NCI-H1092 treated with DMSO at 0.1 percent for 48 hours (cell line): ENCODE data around the gene GLT6D1.
"Not testable (repeated sequence)": the region's sequence is repeated elsewhere in the genome, so short reads cannot be mapped to it uniquely, and the experiment has no call there.

ENCODE experiments used
- DNase-seq: peaks from one replicate; lab custom pipeline; 2025; lab: John Stamatoyannopoulos, UW

Gene GLT6D1

DNA sequence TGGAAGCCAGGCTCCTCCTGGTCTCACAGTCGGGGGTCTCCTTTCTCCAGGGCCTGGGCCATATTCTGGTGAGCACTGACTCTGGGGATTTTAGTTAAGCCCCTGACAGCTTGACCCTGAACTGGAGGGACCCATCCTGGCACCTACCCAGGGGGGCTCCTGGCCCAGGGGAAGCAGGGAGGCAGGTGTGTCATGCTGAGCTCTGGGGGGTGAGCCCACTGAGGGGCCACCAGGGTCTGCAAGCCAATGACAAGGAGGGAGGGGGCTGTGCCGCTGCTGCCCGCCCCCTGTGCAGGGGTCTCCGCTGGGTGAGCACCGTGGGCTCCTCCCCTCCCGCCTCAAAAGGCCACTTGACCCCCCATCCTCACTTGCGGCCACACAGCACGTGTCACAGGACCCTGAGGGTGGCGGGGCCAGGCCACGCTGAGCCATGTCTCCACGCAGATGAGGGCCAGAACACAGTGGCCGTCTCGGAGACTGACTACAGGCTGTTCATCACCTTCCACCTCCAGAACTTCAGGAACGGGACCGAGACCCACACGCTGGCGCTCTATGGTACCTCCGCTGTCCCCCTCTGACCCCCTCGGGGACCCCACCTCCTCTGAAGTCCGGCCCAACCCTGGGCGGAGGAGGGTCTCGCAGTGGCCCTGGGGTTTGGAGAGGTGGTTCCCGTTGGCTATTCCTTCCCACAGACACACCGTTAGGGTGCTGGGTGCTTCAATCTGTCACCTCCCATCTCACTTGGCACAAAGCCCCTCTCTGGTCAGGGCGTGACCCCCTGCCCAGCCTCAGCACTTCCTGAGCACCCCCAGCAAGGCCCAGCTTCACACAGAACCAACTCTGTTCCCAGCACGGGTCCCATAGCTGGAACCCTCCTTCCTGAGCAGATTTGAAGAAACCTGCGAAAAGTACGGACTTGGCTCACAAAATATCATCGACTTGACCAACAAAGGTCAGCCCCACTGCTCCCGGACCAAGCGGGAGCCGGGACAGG, 25.8 kb upstream of the GLT6D1 start:
- DNase-seq: no peak

DNA sequence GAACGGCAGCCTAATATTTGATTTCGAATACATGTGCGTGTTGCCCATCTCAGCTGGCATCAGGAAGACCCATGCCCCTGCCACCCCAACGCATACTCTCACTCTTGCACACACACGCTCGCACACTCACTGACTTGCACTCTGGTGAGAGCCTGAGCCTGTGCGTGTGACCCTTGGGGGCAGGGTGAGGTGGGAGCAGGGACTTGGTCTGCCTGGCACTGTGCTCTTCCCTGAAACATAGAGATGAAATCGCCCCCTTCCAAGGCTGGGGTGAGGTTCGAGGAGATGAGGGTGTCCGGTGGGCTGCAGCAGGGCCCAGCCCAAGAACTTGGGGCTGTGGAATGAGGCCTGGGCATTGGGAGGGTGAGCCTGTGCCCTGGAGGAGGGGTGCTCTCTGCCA, 24.9 kb upstream of the GLT6D1 start:
- DNase-seq: no peak

DNA sequence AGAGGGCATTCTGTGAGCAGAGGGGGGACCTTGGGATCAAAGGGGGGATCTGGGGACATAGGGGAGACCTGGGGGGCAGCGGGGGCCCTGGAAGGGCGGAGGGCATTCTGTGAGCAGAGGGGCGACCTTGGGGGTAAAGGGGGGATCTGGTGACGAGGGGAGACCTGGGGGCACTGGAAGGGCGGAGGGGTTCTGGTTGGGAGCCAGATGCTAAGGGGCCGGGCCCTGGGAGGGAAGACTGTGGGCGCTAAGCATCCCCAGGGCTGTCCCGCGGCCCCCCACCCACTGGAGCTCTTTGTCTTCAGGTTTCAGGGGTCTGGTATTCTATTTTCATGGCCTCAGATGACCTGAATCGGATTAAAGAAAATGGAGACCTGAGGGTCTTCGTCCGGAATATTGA, 24.5 kb upstream of the GLT6D1 start:
- no peak for DNase-seq

DNA sequence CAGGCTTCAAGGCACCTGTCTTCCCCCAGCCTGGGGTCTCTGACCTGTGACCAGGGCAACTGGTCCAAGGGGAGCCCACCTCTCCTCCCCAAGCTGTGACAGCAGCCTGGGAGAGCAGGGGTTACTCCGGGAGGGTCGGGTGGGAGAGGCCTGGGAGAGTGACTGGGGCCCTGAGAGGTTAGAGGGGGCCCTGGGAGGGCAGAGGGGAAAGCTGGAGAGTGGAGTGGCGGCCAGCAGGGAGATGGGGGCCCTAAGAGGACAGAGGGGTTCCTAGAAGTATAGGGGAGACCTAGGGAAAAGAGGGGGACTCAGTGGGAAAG, 24.1 kb upstream of the GLT6D1 start:
- no peak for DNase-seq

DNA sequence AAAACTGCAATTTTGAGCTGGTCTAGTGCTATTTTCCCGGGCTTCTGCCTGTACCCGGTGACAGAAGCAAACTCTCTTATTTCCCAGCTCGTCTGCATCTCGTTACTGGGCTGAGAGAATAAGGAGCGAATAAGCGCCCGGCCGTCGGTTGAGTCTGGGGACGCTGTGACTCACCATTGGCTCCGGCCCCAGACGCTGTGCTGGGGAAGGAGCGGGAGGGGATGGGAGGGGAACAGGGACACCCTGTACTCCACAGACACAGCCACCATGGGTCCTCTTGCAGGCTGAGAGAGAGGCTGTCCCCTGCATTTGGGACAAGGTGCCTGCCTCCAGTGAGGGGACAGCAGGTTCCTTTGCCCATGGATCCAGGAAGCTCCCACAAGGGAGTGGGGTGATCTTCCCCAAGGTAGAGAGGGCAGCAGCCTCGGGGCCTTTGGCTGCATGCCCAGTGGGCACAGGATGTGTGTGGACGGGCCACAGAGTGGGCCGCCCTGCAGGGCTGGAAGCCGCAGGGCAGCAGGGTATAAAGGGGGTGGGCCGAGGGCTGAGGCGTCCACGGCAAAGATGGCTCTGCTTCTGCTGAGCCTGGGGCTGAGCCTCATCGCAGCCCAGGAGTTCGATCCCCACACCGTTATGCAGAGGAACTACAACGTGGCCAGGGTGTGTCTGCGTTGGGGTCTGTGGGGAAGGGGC, 23.6 kb upstream of the GLT6D1 start, which contains the start of gene LCN9:
LCN9 (plus strand) TSS at position 552 of the 693 bp plus-strand sequence; CDS start at position 565, 13 bp downstream.
- DNase-seq: no peak

DNA sequence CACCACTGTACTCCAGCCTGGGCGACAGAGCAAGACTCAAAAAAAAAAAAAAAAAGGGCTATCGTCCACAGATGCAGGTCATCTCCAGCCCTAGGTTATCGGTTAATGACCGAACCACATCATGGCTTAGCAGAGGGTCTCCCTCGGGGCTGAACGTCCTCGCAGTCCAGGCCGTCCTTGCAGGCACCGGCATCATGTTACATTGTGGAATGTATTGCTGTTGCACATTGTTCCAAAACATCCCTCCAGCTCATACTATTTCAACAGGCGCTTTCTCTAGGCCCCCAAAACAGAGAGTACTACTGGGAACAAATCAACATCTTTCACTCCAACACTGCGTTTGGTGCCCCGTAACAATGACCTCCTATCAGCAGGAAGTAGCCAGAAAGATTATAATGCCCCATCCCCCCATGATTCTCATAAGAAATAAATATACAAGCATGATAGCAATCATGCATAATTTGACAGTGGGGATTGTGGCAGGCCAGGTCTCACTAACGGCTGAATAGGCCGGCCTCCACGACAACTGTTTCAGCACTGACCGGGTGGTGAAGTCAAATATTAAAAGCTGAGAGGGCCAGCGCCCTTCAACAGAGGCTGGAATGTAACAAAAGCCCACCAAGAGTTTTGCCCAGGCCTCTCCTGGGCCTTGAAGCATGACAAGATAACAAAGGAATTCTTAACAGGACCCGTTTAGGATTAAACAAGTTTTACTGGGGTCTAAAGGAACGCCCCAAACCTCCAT, 22.6 kb upstream of the GLT6D1 start:
- no peak for DNase-seq

DNA sequence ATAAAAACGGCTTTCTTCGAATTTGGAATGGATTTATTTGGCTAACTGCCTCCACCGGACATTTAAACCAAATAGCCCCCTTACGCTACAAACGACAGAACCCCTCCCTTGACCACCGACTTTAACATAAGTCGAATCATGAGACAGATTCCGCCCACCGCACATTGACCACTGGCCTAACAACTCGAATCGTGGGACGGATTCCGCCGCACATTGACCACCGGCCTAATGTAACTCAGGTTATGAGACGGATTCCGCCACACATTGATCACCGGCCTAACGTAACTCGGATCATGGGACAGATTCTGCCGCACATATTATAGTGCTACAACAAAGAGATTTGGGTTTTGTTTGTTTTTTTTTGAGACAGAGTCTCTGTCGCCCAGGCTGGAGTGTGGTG, 21.1 kb upstream of the GLT6D1 start:
- DNase-seq: no peak

DNA sequence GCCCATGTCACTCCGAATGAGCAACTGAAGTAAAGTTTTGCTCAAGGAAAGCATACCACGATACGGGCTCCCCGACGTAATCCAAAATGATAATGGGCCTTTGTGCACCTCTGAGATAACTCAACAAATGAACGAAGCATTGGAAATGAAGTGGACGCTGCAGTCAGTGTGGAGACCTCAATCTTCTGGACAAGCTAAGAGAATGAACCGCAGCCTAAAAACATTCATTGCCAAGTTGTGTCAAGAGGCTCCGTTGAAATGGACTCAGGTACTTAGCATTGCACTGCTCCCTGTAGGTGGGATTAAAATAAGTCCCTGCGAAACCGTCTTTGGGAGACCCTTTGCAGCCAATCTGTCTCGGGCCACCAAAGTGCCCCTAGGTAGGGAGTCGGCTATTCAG, 19.9 kb upstream of the GLT6D1 start:
- DNase-seq: no peak

DNA sequence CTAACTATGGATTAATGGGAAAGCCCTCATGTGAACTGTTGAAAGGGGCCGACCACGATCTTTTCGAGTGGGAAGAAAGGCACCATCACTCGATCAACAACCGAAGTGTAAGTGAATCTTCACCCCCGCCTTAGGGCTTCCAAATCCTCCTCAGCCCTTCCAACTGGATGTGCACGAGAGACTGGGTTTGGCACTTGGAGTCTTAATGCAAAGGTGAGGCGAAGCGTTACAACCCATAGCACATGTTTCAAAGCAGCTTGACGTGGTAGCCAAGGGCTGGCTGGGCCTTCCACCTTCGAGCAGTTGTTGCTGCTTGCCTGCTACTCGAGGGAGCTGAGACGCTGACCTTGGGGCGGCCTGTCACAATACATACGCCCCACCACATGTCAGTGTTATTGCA, 18.1 kb upstream of the GLT6D1 start:
- no peak for DNase-seq

DNA sequence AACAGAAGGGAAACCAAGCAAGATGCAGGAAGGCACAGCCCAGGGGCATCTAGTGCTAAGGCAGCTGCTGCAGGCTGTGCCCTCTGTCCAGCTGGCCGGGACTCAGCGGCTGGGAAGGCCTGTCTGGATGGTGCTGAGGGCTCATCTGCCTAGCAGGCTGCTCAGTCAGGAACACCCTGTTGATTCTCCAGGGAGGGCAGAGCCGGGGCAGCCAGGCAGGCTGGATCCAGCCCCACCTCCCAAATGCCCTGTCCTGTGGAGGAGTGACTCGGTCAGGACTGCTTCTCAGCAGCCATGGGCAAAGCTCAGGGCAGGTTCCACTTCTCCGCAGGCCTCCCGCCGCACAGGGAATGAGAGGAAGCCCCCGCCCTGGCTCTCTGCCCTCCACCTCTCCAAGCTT, 16.0 kb upstream of the GLT6D1 start:
- no peak for DNase-seq

DNA sequence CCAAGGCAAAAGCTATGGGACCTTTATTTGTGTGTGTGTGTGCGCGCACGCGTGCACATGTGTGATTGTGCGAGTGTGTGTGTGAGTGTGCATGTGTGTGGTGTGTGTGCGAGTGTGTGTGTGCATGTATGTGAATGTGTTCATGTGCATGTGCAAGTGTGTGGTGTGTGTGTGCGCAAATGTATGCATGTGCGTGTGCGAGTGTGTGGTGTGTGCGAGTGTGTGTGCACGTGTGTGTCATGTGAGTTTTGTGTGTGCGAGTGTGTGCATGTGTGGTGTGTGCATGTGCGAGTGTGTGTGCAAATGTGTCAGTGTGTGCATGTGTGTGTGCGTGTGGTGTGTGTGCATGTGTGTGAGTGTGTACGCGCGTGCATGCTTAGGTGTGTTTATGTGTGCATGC, 11.1 kb upstream of the GLT6D1 start:
- DNase-seq: no peak

DNA sequence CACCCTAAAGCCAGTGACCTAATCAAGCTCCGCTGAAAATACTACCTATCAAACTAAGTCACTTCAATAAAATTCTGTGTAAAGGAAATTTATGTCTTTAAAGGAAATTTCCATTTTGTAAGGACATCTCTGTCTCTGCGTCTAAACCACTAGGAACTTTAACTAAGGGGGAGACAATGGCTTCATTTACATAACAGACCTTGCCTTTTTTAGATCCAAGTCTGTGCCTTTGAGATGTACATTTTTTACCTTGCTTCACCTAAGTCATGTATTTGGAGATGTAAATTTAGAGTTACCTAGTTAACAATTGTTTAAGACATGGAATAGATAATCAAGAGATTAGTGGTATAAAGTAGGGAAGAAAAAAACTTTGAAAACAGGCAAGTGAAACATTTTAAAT, 10.2 kb upstream of the GLT6D1 start:
- no peak for DNase-seq

DNA sequence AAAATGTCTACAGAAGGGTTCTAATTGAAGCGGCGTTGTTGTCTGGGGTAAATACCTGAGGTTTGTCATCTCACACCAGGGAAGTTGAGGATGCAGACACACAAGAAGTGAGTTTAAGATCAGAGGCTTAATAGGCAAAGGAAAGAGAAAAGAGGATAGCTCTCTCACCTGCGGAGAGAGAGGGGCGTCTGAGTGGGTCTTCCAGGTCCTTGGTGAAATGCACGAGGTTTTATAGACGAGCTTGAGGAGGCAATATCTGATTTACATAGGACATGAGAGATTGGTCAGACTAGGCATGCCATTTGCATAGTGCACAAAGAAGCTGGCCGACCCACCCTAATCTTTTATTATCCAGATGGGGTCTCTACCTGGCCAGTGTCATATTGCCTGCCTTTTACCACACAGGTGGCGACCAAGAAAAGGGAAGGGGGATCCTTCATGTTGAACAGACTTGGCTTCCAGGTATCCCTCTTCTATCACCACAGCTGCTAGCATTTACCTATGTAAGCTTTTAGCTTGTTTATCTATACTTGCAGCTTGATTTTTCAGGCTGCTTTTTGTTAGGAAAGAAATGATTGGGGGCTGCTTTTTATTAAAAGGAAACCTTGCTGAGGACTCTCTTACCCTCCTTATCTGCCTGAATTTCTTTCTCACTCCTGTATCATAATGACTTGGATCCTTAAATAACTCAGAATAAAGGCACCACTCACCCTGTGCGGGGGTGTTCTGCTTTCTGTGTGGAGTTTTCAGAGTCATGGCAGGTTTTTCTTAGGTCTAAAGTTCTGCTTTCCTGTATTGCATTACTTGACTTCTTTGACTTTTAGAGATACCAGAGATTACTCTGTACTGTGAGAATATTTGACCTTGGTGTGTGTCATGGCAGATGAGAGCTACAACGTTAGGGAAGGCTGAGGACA, 9.4 kb upstream of the GLT6D1 start:
- no peak for DNase-seq

DNA sequence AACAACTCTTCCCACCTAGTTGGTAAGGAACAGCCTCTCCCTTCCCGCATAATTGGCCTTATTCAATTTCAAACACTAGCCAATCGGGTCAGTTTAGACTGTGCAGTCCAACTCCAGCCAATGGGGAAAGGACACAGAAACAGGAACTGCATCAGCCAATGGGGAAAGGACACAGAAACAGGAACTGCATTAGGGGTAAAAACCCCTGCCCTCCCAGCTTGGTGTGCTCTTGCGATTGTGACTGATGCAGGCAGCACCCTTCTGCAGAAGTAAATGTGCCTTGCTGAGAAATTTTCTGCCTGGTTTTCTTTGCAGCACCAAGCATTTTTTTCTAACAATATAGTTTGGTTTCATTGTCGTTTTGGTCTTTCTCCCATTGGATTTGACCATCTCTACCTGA, 8.5 kb upstream of the GLT6D1 start:
- no peak for DNase-seq

DNA sequence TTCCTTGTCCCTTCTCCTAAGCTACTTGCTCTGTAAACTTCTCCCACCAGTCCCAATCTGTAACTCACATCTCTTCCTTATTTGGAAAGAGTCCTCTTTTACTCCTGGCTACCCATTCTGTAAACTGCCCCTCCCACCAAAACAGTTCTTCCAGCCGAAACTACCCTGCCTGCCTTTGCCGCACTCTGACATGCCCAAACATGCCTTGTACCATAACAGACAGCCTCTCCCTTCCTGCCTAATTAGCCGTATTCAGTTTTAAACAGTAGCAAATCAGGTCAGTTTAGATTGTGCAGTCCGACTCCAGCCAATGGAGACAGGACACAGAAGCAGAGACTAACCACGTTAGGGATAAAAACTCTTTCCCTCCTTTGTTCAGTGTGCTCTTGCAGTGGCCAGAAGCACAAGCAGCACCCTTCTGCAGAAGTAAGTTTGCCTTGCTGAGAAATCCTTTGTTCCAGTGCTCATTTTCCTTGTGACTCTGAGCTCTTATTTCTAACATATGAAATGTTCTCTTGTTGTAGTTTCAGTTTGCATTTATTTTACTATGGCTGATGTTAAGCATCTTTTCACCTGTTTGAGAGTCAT, 5.4 kb upstream of the GLT6D1 start:
- DNase-seq: no peak

DNA sequence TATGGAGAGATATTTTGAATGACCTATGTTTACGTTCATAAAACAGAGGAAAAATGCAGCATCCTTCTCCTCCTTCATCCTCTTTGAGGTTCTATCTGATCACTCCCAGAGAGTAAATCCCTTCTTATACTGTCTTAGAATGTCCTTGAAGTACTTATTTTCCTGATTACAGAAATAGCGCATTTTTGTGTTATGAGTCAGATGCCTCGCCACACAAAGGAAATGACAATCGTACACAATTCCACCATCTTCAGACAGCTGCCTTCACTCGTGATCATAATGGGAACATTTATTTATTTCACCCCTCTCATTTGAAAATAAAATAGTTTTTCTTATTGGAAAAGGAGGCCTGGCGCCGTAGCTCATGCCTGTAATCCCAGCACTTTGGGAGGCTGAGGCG, 2.4 kb upstream of the GLT6D1 start:
- DNase-seq: no peak

DNA sequence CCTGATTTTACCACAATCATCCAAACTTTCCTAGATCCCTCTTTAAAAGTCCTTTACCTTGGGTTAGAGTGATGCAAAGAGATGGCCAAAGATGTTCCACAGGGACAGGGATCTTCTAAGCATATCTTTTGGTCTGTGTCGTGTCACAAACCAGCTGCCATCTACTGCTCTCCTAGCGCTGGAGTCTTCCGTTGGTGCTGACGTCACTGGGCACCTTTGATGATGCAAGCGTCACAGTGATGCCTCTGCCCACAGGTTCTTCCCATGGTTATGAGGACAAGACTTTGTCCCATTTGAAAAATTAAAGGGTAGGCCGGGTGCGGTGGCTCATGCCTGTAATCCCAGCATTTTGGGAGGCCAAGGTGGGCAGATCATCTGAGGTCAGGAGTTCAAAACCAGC, 1.7 kb upstream of the GLT6D1 start:
- DNase-seq: no peak

DNA sequence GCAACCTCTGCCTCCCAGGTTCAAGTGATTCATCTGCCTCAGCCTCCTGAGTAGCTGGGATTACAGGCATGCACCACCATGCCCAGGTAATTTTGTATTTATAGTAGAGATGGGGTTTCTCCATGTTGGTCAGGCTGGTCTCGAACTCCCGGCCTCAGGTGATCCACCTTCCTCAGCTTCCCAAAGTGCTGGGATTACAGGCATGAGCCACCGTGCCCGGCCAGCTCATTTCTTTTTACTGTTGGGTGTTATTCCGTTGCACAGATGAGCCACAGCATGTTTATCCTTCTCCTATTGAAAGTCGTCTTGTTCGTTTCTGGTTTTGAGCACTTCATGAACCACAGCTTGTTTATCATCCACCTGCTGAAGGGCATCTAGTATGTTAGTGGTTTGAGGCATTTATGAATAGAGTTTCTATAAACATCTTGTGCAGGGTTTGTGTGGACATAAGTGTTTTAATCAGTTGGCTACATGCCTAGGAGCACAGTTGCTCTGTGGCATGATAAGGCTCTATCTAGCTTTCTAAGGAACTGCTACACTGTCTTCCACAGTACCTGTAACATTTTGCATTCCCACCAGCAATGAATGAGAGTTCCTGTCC, 2.3 kb downstream of the GLT6D1 start:
- not testable (repeated sequence) for DNase-seq

DNA sequence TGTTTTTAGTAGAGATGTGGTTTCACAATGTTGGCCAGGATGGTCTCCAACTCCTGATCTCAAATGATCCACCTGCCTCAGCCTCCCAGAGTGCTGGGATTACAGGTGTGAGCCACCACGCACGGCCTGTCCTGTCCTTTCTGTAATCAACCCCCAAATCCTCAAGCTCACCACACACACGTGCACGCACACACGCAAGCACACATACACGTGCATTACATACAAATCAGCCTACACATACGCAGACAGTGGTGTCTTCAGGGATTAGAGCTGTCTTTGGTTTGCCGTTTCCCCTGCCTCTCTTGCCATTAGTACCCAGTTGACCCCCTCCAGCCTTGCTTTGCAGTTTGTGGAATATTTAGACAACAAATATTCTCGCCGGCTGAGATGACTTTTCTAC, 6.5 kb downstream of the GLT6D1 start:
- DNase-seq: no peak

DNA sequence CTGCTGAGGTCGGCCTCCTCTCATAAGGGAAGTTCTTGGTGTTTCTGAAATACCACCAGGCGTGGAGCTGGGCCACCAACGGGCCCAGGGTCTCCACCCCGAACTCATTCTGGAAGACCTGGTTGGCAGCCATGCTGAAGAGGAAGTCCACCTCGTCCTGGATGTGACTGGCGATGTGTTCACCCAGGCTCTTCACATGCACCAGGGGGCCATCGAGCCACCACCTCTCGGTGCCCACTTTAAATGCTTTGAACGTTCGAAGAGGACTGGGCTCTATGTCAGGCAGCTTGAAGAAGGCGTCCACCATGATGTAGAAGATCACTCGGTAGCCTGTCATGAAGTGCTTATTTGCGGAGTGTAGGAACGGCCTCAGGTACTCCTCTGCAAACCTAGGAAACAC, 15.1 kb downstream of the GLT6D1 start:
- DNase-seq: no peak
